GM19025 (cell line): ENCODE measurements around the gene RANGAP1.
"Not testable (repeated sequence)": the region's sequence is repeated elsewhere in the genome, so short reads cannot be mapped to it uniquely, and the experiment has no call there.

Experiments used
- ATAC-seq: cut with Tn5 transposase; IDR thresholded peaks from one replicate; pipeline ENCODE4 v1.9.1; 2021; ENCODE audit warnings: mild to moderate bottlenecking, low read depth, moderate library complexity; ENCODE audit not compliant: unreplicated experiment

The RANGAP1 gene

GRCh38 chr22:41261541-41262249, 24.3 kb downstream of the RANGAP1 start:
- ATAC-seq: no peak

GRCh38 chr22:41260871-41261270, 25.1 kb downstream of the RANGAP1 start:
- no peak for ATAC-seq

- ATAC-seq: not testable (repeated sequence)
Measured at GRCh38 chr22:41259756-41260155, 26.2 kb downstream of the RANGAP1 start.

GRCh38 chr22:41257696-41258095, 28.3 kb downstream of the RANGAP1 start:
- no peak for ATAC-seq

GRCh38 chr22:41256254-41257253, 29.4 kb downstream of the RANGAP1 start:
- no peak for ATAC-seq

GRCh38 chr22:41254230-41254629, 31.8 kb downstream of the RANGAP1 start:
- no peak for ATAC-seq

GRCh38 chr22:41252365-41252764, 33.6 kb downstream of the RANGAP1 start:
- no peak for ATAC-seq

GRCh38 chr22:41250127-41250526, 35.9 kb downstream of the RANGAP1 start:
- ATAC-seq: no peak

GRCh38 chr22:41249442-41249841, 36.5 kb downstream of the RANGAP1 start:
- no peak for ATAC-seq

GRCh38 chr22:41248758-41249157, 37.2 kb downstream of the RANGAP1 start:
- no peak for ATAC-seq

GRCh38 chr22:41248314-41248713, 37.7 kb downstream of the RANGAP1 start:
- ATAC-seq: no peak

- ATAC-seq: no peak
Measured at GRCh38 chr22:41247703-41248102, 38.3 kb downstream of the RANGAP1 start.

- no peak for ATAC-seq
Measured at GRCh38 chr22:41245917-41246499, 40.0 kb downstream of the RANGAP1 start.

GRCh38 chr22:41243361-41243760, 42.6 kb downstream of the RANGAP1 start:
- ATAC-seq: no peak

GRCh38 chr22:41242396-41243117, 43.4 kb downstream of the RANGAP1 start:
- ATAC-seq: no peak

GRCh38 chr22:41241133-41241676, 44.8 kb downstream of the RANGAP1 start:
- no peak for ATAC-seq

GRCh38 chr22:41240377-41241132, 45.4 kb downstream of the RANGAP1 start, which contains the start of gene CHADL:
Gene CHADL (minus strand): TSS chr22:41240931. CDS start chr22:41240881, 50 bp downstream.
- ATAC-seq: no peak

GRCh38 chr22:41239443-41240128, 46.4 kb downstream of the RANGAP1 start:
- no peak for ATAC-seq
